Measurements from ENCODE around the gene AMFR. TPM values are rescaled to one million over a fixed set of nuclear protein-coding genes. Genes with fewer than 3 reads are reported as not detected.
A peak's percentile ranks its signal among the peaks of the same experiment; 100 is the strongest.

Gene AMFR
- total and polyA plus RNA-seq, 2 of the 13 experiments (the other 11 are each of a cell fraction or from before 2014, with no cell fraction given), result 52.9 to 108 TPM

- TF ChIP-seq, protein P1, sequence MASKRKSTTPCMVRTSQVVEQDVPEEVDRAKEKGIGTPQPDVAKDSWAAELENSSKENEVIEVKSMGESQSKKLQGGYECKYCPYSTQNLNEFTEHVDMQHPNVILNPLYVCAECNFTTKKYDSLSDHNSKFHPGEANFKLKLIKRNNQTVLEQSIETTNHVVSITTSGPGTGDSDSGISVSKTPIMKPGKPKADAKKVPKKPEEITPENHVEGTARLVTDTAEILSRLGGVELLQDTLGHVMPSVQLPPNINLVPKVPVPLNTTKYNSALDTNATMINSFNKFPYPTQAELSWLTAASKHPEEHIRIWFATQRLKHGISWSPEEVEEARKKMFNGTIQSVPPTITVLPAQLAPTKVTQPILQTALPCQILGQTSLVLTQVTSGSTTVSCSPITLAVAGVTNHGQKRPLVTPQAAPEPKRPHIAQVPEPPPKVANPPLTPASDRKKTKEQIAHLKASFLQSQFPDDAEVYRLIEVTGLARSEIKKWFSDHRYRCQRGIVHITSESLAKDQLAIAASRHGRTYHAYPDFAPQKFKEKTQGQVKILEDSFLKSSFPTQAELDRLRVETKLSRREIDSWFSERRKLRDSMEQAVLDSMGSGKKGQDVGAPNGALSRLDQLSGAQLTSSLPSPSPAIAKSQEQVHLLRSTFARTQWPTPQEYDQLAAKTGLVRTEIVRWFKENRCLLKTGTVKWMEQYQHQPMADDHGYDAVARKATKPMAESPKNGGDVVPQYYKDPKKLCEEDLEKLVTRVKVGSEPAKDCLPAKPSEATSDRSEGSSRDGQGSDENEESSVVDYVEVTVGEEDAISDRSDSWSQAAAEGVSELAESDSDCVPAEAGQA (IDR thresholded peaks at IDR 0.05; ENCODE audit: low read depth), result peak; percentile 10; the same call in 1 of the 2 replicates
- TF ChIP-seq, protein P1 (CRISPR knock-in tag; IDR thresholded peaks at IDR 0.05; ENCODE audit: borderline replicate concordance), result no peak
- TF ChIP-seq, protein P2, sequence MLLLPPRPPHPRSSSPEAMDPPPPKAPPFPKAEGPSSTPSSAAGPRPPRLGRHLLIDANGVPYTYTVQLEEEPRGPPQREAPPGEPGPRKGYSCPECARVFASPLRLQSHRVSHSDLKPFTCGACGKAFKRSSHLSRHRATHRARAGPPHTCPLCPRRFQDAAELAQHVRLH (CRISPR knock-in tag; IDR thresholded peaks at IDR 0.05; ENCODE audit: borderline replicate concordance, low read depth), result no peak; the same call in 1 of the 2 replicates
- TF ChIP-seq, protein P3, sequence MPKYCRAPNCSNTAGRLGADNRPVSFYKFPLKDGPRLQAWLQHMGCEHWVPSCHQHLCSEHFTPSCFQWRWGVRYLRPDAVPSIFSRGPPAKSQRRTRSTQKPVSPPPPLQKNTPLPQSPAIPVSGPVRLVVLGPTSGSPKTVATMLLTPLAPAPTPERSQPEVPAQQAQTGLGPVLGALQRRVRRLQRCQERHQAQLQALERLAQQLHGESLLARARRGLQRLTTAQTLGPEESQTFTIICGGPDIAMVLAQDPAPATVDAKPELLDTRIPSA (CRISPR knock-in tag; IDR thresholded peaks at IDR 0.05; ENCODE audit: borderline replicate concordance), result no peak
- no peak for TF ChIP-seq CHD2 (IDR thresholded peaks at IDR 0.05; ENCODE audit: low read depth, low read length)
- TF ChIP-seq, protein P4, sequence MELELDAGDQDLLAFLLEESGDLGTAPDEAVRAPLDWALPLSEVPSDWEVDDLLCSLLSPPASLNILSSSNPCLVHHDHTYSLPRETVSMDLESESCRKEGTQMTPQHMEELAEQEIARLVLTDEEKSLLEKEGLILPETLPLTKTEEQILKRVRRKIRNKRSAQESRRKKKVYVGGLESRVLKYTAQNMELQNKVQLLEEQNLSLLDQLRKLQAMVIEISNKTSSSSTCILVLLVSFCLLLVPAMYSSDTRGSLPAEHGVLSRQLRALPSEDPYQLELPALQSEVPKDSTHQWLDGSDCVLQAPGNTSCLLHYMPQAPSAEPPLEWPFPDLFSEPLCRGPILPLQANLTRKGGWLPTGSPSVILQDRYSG (CRISPR knock-in tag; IDR thresholded peaks at IDR 0.05), result no peak
- TF ChIP-seq ZNF563 (CRISPR knock-in tag; IDR thresholded peaks at IDR 0.05), result peak; percentile 71; the same call in 1 of the 2 replicates
- TF ChIP-seq REXO4 (CRISPR knock-in tag; IDR thresholded peaks at IDR 0.05; ENCODE audit: borderline replicate concordance), result no peak
- no peak for TF ChIP-seq THAP7 (CRISPR knock-in tag; IDR thresholded peaks at IDR 0.05)
- TF ChIP-seq ZNF331 (CRISPR knock-in tag; IDR thresholded peaks at IDR 0.05), result peak; percentile 79; the same call in 1 of the 2 replicates
- TF ChIP-seq STAT5B (CRISPR knock-in tag; IDR thresholded peaks at IDR 0.05), result no peak
- peak; percentile 31; the same call in 1 of the 2 replicates for TF ChIP-seq RFXANK (CRISPR knock-in tag; IDR thresholded peaks at IDR 0.05)
- no peak for TF ChIP-seq ZNF17 (CRISPR knock-in tag; IDR thresholded peaks at IDR 0.05)
- TF ChIP-seq SALL1 (CRISPR knock-in tag; IDR thresholded peaks at IDR 0.05), result peak; percentile 81
- no peak; the same call in 1 of the 2 replicates for TF ChIP-seq NCOA5 (CRISPR knock-in tag; IDR thresholded peaks at IDR 0.05)
- no peak for TF ChIP-seq SIN3B (IDR thresholded peaks at IDR 0.05; ENCODE audit: low read length)
- no peak for TF ChIP-seq ZNF253 (CRISPR knock-in tag; IDR thresholded peaks at IDR 0.05; ENCODE audit: borderline replicate concordance)
- TF ChIP-seq ZNF333 (CRISPR knock-in tag; IDR thresholded peaks at IDR 0.05; ENCODE audit: borderline replicate concordance), result no peak
- peak; percentile 81 for TF ChIP-seq MYC (CRISPR knock-in tag; IDR thresholded peaks at IDR 0.05; ENCODE audit: borderline replicate concordance)
- no peak for TF ChIP-seq NBN (conservative IDR thresholded peaks at IDR 0.05)
- peak; percentile 90 for TF ChIP-seq ZNF547 (CRISPR knock-in tag; IDR thresholded peaks at IDR 0.05)
- TF ChIP-seq YY1 (IDR thresholded peaks at IDR 0.05; ENCODE audit: insufficient read depth, insufficient replicate concordance, low read depth, low read length), result peak; percentile 78
Observed at GRCh38 chr16:56356276-56357240, 68.8 kb downstream of the AMFR start (continued).
